ENCODE measurements around the gene SLC27A3.

The SLC27A3 gene

DNA sequence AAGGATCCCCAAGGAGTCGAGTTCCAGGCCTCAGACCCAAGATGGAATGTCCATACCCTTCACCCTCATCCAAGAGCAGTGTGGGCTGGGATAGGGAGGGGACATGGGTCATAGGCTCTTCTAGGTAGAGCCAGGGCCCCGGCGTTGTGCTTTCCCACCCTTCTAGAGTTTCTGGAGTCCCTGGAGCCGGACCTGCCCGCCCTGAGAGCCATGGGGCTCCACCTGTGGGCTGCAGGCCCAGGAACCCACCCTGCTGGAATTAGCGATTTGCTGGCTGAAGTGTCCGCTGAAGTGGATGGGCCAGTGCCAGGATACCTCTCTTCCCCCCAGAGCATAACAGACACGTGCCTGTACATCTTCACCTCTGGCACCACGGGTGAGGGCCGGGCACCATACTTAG, 1.1 kb downstream of the SLC27A3 start:
- TF ChIP-seq, protein P1, sequence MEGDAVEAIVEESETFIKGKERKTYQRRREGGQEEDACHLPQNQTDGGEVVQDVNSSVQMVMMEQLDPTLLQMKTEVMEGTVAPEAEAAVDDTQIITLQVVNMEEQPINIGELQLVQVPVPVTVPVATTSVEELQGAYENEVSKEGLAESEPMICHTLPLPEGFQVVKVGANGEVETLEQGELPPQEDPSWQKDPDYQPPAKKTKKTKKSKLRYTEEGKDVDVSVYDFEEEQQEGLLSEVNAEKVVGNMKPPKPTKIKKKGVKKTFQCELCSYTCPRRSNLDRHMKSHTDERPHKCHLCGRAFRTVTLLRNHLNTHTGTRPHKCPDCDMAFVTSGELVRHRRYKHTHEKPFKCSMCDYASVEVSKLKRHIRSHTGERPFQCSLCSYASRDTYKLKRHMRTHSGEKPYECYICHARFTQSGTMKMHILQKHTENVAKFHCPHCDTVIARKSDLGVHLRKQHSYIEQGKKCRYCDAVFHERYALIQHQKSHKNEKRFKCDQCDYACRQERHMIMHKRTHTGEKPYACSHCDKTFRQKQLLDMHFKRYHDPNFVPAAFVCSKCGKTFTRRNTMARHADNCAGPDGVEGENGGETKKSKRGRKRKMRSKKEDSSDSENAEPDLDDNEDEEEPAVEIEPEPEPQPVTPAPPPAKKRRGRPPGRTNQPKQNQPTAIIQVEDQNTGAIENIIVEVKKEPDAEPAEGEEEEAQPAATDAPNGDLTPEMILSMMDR (IDR thresholded peaks at IDR 0.05; ENCODE audit: control insufficient read depth, insufficient read depth, low read depth, low read length, missing control alignments): no peak
- DNase-seq (ENCODE audit: low read depth): no peak
- peak overlapping the region; percentile 46 for H3K4me3 ChIP-seq (ENCODE audit: control insufficient read depth, low read depth, low read length)

DNA sequence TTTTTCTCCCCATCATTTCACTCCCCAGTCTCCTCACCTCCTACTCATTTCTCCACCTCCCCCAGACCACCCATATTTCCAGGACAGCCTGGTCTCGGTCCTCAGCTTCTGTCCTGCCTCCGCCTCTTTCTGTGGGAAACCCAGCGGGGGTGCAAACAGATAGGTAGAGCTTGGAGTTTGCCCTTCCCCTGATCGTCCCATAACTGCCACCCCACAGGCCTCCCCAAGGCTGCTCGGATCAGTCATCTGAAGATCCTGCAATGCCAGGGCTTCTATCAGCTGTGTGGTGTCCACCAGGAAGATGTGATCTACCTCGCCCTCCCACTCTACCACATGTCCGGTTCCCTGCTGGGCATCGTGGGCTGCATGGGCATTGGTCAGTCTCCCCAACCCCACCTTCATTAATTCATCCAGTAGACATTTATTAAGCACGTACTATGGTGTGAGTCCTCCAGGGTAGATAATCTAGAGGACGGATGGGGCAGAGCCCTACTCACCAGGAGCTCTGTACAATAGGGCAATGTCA, 1.7 kb downstream of the SLC27A3 start:
- TF ChIP-seq, protein P1 (IDR thresholded peaks at IDR 0.05; ENCODE audit: control insufficient read depth, insufficient read depth, low read depth, low read length, missing control alignments): no peak
- H3K4me3 ChIP-seq (ENCODE audit: control insufficient read depth, low read depth, low read length): no peak overlapping the region
- no peak for DNase-seq (ENCODE audit: low read depth)

DNA sequence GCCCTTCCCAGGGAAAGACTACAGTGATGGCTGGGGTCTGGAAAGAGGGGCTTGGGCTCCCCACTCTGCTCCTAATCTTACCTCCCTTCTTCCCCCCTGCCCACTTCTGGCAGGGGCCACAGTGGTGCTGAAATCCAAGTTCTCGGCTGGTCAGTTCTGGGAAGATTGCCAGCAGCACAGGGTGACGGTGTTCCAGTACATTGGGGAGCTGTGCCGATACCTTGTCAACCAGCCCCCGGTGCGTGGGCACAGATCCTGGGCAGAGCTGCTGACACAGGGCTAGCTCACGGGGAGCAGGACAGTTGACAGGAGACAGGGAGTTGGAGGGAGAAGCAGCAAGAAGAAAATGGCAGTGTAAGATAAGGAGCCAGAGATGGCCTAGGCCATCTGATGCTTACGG, 2.4 kb downstream of the SLC27A3 start:
- no peak for DNase-seq (ENCODE audit: low read depth)
- no peak overlapping the region for H3K4me3 ChIP-seq (ENCODE audit: control insufficient read depth, low read depth, low read length)
- TF ChIP-seq, protein P1 (IDR thresholded peaks at IDR 0.05; ENCODE audit: control insufficient read depth, insufficient read depth, low read depth, low read length, missing control alignments): no peak

DNA sequence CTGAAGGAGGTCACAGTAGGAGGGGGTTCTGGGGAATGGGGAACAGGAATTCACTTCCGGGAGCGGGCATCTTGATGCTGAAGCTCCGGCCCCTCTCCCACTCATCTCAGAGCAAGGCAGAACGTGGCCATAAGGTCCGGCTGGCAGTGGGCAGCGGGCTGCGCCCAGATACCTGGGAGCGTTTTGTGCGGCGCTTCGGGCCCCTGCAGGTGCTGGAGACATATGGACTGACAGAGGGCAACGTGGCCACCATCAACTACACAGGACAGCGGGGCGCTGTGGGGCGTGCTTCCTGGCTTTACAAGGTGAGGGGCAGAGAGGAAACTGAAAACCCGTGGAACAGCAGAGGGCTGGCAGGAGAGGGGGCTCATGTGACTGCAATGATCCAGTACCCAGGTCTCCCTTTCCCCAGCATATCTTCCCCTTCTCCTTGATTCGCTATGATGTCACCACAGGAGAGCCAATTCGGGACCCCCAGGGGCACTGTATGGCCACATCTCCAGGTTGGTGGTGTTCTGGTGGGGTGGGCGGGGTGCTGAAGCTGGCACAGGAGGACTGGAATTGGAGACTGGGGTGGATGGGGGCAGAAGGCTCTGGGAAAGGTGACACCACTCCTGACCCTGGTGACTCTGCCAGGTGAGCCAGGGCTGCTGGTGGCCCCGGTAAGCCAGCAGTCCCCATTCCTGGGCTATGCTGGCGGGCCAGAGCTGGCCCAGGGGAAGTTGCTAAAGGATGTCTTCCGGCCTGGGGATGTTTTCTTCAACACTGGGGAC, 3.0 kb downstream of the SLC27A3 start:
- TF ChIP-seq, protein P1 (IDR thresholded peaks at IDR 0.05; ENCODE audit: control insufficient read depth, insufficient read depth, low read depth, low read length, missing control alignments): no peak
- no peak overlapping the region for H3K4me3 ChIP-seq (ENCODE audit: control insufficient read depth, low read depth, low read length)
- DNase-seq (ENCODE audit: low read depth): no peak

DNA sequence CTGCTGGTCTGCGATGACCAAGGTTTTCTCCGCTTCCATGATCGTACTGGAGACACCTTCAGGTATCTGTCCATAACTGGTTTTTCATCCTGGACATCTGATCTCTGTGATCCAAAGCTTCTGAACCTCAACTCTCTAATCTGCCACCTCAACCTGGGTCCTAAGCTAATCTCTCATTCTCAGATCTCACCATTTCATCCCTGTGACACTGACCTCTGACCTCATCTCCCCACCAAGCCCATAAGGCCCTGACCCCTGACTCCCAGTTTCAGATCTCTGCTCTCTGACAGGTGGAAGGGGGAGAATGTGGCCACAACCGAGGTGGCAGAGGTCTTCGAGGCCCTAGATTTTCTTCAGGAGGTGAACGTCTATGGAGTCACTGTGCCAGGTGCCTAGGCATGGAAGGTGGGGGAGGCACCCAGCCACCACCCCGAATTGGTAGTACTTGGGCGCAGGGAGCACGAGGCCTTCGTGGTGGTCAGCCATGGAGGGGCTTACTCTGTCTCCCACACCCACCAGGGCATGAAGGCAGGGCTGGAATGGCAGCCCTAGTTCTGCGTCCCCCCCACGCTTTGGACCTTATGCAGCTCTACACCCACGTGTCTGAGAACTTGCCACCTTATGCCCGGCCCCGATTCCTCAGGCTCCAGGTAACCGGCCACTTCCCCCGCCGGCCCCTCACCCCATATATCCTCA, 3.8 kb downstream of the SLC27A3 start:
- TF ChIP-seq, protein P1 (IDR thresholded peaks at IDR 0.05; ENCODE audit: control insufficient read depth, insufficient read depth, low read depth, low read length, missing control alignments): no peak
- no peak for DNase-seq (ENCODE audit: low read depth)
- H3K4me3 ChIP-seq (ENCODE audit: control insufficient read depth, low read depth, low read length): no peak overlapping the region

DNA sequence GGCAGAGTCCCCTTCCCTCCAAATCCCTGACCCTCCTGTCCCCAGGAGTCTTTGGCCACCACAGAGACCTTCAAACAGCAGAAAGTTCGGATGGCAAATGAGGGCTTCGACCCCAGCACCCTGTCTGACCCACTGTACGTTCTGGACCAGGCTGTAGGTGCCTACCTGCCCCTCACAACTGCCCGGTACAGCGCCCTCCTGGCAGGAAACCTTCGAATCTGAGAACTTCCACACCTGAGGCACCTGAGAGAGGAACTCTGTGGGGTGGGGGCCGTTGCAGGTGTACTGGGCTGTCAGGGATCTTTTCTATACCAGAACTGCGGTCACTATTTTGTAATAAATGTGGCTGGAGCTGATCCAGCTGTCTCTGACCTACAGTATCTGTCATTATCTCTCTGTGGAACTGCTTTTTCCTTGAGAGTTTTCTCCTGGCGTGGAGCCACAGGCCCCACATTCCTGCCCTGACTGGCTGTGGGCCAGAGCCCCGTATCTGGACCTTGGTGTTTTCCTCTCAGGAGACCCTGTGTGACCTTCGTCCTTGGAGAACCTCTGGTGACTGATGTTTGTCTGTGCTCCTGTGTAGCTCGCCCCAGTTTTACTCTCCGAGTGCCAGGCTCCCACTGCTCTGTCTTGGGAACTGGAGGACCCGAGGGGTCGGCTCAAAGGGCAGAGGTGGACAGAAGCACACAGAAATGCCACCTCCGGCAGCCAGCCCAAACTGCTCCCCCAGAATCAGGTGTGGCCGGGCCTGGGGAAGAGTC, 4.8 kb downstream of the SLC27A3 start:
- H3K4me3 ChIP-seq (ENCODE audit: control insufficient read depth, low read depth, low read length): no peak overlapping the region
- TF ChIP-seq, protein P1 (IDR thresholded peaks at IDR 0.05; ENCODE audit: control insufficient read depth, insufficient read depth, low read depth, low read length, missing control alignments): no peak
- no peak for DNase-seq (ENCODE audit: low read depth)

Measured in AG09309 (cell line).